SK-N-SH (cell line): Measurements from ENCODE around the gene RAI1. TPM values are rescaled to one million over a fixed set of nuclear protein-coding genes. Genes with fewer than 3 reads are reported as not detected.

Source experiments
- CTCF ChIA-PET: fragments of 300-600, 350-600 bp; formaldehyde crosslinking; extraction: SDS; loops from one replicate; lab custom pipeline; 2021; lab: Yijun Ruan, JAX
- POLR2A ChIA-PET: fragments of 350-600 bp; sonication (Branson Sonifier 250); formaldehyde crosslinking; extraction: SDS; loops from one replicate; lab custom pipeline; 2020; ENCODE audit warnings: antibody characterized with exemption, inconsistent platforms; lab: Yijun Ruan, JAX
- DNase-seq: peaks from one replicate; pipeline ENCODE4 v3.0.0; 2012
- H2AFZ ChIP-seq: fragments of 200-600 bp; sonication (generic); 2 replicates; pipeline ENCODE4 v1.8.1; 2016; ENCODE audit warnings: antibody characterized with exemption, mild to moderate bottlenecking, low read depth
- H3F3A ChIP-seq: fragments of 200-600 bp; sonication (generic); replicated peaks from 2 replicates; pipeline ENCODE3; 2016; ENCODE audit warnings: antibody characterized with exemption, mild to moderate bottlenecking; ENCODE audit not compliant: insufficient read depth
- H3K27ac ChIP-seq, 2 experiments: fragments of 200-500 bp in 1 of 2; fragments of 200-600 bp in 1 of 2; sonication (Bioruptor generic) in 1 of 2; sonication (generic), shearing (Covaris generic) in 1 of 2; 2 replicates each; pipeline versions ENCODE4 v1.5.1 to v1.6.1; 2014 to 2016; ENCODE audit warnings: low read depth in 2 of 2, inconsistent platforms in 1 of 2, low read length in 1 of 2, mild to moderate bottlenecking in 1 of 2, mixed read lengths in 1 of 2
- H3K27me3 ChIP-seq: fragments of 200-600 bp; sonication (generic), shearing (Covaris generic); 2 replicates; pipeline ENCODE4 v1.6.1; 2016; ENCODE audit warnings: mixed run types; ENCODE audit not compliant: insufficient read depth
- H3K36me3 ChIP-seq, 2 experiments: fragments of 200-500 bp in 1 of 2; fragments of 200-600 bp in 1 of 2; sonication (Bioruptor generic) in 1 of 2; sonication (generic) in 1 of 2; replicated peaks in 1 of 2; 2 replicates each; pipeline versions ENCODE3 to v1.5.1; 2014 to 2016; ENCODE audit warnings: low read length in 1 of 2, mild to moderate bottlenecking in 1 of 2; ENCODE audit not compliant: insufficient read depth in 2 of 2, control insufficient read depth in 1 of 2
- H3K4me1 ChIP-seq, 2 experiments: fragments of 200-500 bp in 1 of 2; fragments of 200-600 bp in 1 of 2; sonication (Bioruptor generic) in 1 of 2; sonication (generic), shearing (Covaris generic) in 1 of 2; 2 replicates each; pipeline versions ENCODE4 v1.5.1 to v1.6.1; 2014 to 2016; ENCODE audit warnings: low read depth in 1 of 2, low read length in 1 of 2, mixed run types in 1 of 2; ENCODE audit not compliant: insufficient read depth in 2 of 2, control insufficient read depth in 1 of 2
- H3K4me2 ChIP-seq: fragments of 200-600 bp; sonication (generic), shearing (Covaris generic); 2 replicates; pipeline ENCODE4 v1.6.1; 2017; ENCODE audit warnings: mixed run types
- H3K4me3 ChIP-seq, 2 experiments: fragments of 200-500 bp in 1 of 2; fragments of 200-600 bp in 1 of 2; sonication (Bioruptor generic) in 1 of 2; sonication (generic), shearing (Covaris generic) in 1 of 2; 2 replicates each; pipeline versions ENCODE4 v1.5.1 to v1.8.1; 2014 to 2016; ENCODE audit warnings: low read depth in 2 of 2, inconsistent platforms in 1 of 2, low read length in 1 of 2, mild to moderate bottlenecking in 1 of 2, mixed read lengths in 1 of 2, moderate library complexity in 1 of 2
- H3K79me2 ChIP-seq: fragments of 200-600 bp; sonication (generic); 2 replicates; pipeline ENCODE4 v1.8.1; 2017; ENCODE audit warnings: mild to moderate bottlenecking; ENCODE audit not compliant: insufficient read depth
- H3K9ac ChIP-seq: fragments of 200-600 bp; sonication (generic); 2 replicates; pipeline ENCODE4 v1.6.1; 2017; ENCODE audit warnings: mixed run types
- H3K9me2 ChIP-seq: fragments of 200-600 bp; sonication (generic); 2 replicates; pipeline ENCODE4 v1.6.1; 2017; ENCODE audit warnings: mixed run types
- H3K9me3 ChIP-seq: fragments of 200-600 bp; sonication (generic); 2 replicates; pipeline ENCODE4 v1.6.1; 2017; ENCODE audit warnings: mixed run types, mild to moderate bottlenecking, moderate library complexity
- H4K20me1 ChIP-seq: fragments of 200-600 bp; sonication (generic); 2 replicates; pipeline ENCODE4 v1.6.1; 2017; ENCODE audit warnings: mild to moderate bottlenecking, mixed run types; ENCODE audit not compliant: insufficient read depth
- GABPA ChIP-seq: IDR thresholded peaks from 2 replicates; pipeline ENCODE4 v1.4.0; 2012; ENCODE audit warnings: low read depth, mild to moderate bottlenecking
- TCF12 ChIP-seq: IDR thresholded peaks from 2 replicates; pipeline ENCODE4 v1.4.0; 2012
- WGBS: methylation state at CpG from one replicate; pipeline ENCODE4 v1.1.6; 2017; ENCODE audit warnings: low lambda C conversion rate; 5-methylcytosine and 5-hydroxymethylcytosine counted together
- polyA plus RNA-seq, 3 experiments: library from polyadenylated mRNA; depleted of rRNA; stranded (reverse); fragments of >200 nt; gene quantifications; 2 replicates each; pipeline ENCODE4 v1.2.3, GENCODE V29; 2012
- small RNA-seq, 7 experiments: library from RNA; depleted of rRNA; stranded (forward); fragments of <200 nt; gene quantifications; one replicate each; pipeline ENCODE3, GENCODE V24; 2012
- TF ChIP-seq, protein P1 (sequence below): fragments of 150-350 bp; IDR thresholded peaks from 2 replicates; pipeline ENCODE4 v1.6.1; 2016; ENCODE audit warnings: mild to moderate bottlenecking, low read depth, low read length
- TF ChIP-seq, protein P2 (sequence below): IDR thresholded peaks from 2 replicates; pipeline ENCODE4 v1.4.0; 2012; ENCODE audit warnings: low read depth

Gene RAI1
- polyA plus RNA-seq, 1 of the 3 experiments (the other 2 are of a cell fraction): 4.7 TPM

DNA sequence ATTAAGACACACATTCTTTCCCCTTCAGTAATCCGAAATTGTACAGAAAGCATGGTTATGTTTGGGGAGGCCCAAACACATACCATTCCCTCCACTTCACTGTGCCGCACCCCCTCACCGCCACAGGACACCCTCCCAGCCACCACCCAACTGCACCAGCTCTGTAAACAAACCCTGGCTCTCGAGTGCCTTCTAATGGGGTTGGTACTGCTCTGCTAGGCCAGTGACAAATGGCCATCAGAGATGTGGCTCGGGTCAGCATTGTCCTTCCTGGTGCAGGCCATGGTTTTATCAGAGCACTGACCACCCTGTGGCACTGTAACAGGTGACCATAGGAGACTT is 179.5 kb downstream of the RAI1 start:
- Histone ChIP-seq H3K27ac (no peak overlapping the region), H2AFZ (no peak overlapping the region), H3K9me2 (no peaks in the 10 kb centered on the region), H3K79me2 (no peaks in the 10 kb centered on the region), H3K27me3 (no peaks in the 10 kb centered on the region), H3K4me1 (peaks cover 0 to 41% of the 10 kb centered on the region in 2 experiments; a peak in 1 of 4 replicates), H3K4me2 (no peak overlapping the region), H4K20me1 (no peaks in the 10 kb centered on the region), H3K36me3 (peaks cover 5 to 31% of the 10 kb centered on the region in 2 experiments), H3F3A (no peaks in the 10 kb centered on the region), H3K9ac (no peak overlapping the region), H3K4me3 (no peak overlapping the region), H3K9me3 (no peaks in the 10 kb centered on the region)
- ChIA-PET POLR2A (interaction anchor here (1.0 to 1.2 kb wide), 2 partner anchors 25 to 179 kb away, joined by 3 read pairs; no protein-coding TSS in a partner anchor), CTCF (interaction anchor here (0.5 to 6.7 kb wide), 37 partner anchors 8 to 195 kb away, joined by 3 to 72 read pairs (median 6); partner anchors contain the start of gene RAI1)
- no peak for DNase-seq
- TF ChIP-seq, protein P1, sequence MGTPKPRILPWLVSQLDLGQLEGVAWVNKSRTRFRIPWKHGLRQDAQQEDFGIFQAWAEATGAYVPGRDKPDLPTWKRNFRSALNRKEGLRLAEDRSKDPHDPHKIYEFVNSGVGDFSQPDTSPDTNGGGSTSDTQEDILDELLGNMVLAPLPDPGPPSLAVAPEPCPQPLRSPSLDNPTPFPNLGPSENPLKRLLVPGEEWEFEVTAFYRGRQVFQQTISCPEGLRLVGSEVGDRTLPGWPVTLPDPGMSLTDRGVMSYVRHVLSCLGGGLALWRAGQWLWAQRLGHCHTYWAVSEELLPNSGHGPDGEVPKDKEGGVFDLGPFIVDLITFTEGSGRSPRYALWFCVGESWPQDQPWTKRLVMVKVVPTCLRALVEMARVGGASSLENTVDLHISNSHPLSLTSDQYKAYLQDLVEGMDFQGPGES: no peak
- TF ChIP-seq GABPA (no peak), TCF12 (no peak)
- TF ChIP-seq, protein P2, sequence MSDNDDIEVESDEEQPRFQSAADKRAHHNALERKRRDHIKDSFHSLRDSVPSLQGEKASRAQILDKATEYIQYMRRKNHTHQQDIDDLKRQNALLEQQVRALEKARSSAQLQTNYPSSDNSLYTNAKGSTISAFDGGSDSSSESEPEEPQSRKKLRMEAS: no peak
- 73% methylated on average over 5 of the region's 5 CpGs for WGBS

Small RNA genes lying within 50 kb of the gene (small RNA-seq; reads per million reads assigned to genes)
- gene MIR33B (0.69 to 94.0 (median 22.5) reads per million in 7 experiments), gene MIR6777 (0 reads per million in 7 experiments), gene RF02177 (0 reads per million in 7 experiments), gene RF02178 (0 reads per million in 7 experiments)

Other genes with a start within 250 kb of the RAI1 start
- gene MED9, start 204.5 kb upstream of the RAI1 start, polyA plus RNA-seq (2012; rRNA removed): 9.7 and 10.1 TPM in 2 replicates
- 0.26 and 0.43 TPM in 2 replicates for gene RASD1, start 185.1 kb upstream of the RAI1 start, polyA plus RNA-seq (2012; rRNA removed)
- gene PEMT, start 89.8 kb upstream of the RAI1 start, polyA plus RNA-seq (2012; rRNA removed): 49.8 and 52.8 TPM in 2 replicates
- 15.9 and 20.4 TPM in 2 replicates for gene SREBF1, start 155.5 kb downstream of the RAI1 start, polyA plus RNA-seq (2012; rRNA removed)